GM10266 (cell line): Measurements from ENCODE around the gene EIF3L.

Source experiments
- DNase-seq: peaks from one replicate; pipeline ENCODE4 v3.0.0; 2012; ENCODE audit errors: extremely low spot score
- CTCF ChIP-seq: IDR thresholded peaks from 2 replicates; pipeline ENCODE4 v1.5.1; 2012; ENCODE audit warnings: mild to moderate bottlenecking, low read depth; ENCODE audit not compliant: control insufficient read depth, insufficient read depth; ENCODE audit errors: missing control alignments

EIF3L gene

GRCh38 chr22:37848587-37849088, 581 bp upstream of the EIF3L start:
- TF ChIP-seq CTCF = no peak
- DNase-seq = no peak

- no peak for DNase-seq
- TF ChIP-seq CTCF = no peak
Measured at GRCh38 chr22:37850801-37851200, 1.6 kb downstream of the EIF3L start.

- no peak for DNase-seq
- TF ChIP-seq CTCF = no peak
Measured at GRCh38 chr22:37852418-37852817, 3.2 kb downstream of the EIF3L start.

DNA sequence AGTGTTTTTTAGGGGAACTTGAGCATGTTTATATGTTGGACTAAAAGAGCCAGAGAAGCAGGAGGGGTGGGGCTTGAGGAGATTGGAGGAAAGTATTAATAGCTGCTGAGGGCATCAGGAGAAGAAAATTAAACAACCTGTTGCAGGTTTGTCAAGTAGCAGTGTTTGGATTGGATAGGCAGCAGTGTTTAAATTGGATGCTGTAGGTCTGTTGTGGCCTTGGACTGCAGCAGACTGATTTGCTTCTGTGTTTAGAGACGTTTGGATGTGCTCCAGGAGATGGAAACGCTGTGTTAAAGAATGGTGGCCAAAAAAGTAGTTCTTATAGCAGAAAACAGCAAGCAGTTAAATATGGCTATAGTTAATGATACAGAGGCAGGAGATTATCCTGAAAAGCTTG, 5.7 kb downstream of the EIF3L start:
- no peak for DNase-seq
- TF ChIP-seq CTCF = no peak

DNA sequence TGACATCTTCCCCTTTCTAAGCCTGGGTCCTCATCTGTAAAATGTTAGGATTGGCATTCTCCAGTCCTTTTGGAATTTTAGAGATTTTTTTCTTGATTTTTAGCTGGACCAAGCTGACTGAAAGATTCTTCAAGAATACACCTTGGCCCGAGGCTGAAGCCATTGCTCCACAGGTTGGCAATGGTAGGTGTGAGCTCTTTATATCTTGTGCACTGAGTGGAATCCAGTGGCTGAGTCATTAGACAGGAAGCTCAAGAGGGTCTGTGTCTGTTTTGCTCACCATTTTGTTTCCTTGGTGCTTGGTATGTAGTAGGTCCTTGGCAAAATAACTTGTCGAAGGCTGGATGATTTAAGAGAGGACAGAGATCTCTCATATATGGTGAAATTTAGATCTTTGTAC, 6.2 kb downstream of the EIF3L start:
- no peak for TF ChIP-seq CTCF
- DNase-seq = no peak

DNA sequence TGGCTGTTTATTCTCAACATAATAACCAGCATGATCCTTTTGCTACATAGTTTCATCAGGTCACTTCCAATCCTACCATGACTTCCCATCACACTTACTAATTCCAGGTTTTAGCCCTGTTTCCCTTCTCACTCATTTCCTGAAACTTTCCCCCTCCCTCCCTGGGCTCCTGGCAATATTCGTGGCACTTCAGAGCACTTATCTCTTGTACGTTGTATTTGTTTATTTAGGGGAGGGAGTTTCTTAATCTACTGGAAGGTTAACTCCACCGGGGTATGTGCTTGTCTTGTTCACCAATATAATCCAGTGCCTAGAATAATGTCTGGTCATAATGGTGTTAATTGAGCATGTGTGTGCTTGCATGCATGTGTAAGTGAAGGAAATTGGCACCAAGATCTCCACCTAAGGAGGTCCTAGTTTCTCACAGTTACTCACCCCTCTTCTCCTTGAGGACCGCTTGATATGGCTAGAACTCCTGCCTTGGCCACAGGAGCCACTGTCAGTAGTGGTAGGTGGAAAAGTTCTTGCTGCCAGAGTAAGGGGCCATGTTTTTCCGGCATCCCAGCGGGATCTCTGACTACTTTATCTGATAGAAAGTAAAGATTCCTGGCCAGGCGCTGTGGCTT, 11.7 kb downstream of the EIF3L start:
- TF ChIP-seq CTCF = no peak
- DNase-seq = no peak

GRCh38 chr22:37862570-37863325, 13.5 kb downstream of the EIF3L start:
- no peak for DNase-seq
- no peak for TF ChIP-seq CTCF
